T-helper 2 cell treated with Interferon-gamma antibody and Interleukin-4, amounts not matched to agents 5 μg/mL and 100 μg/mL, for 36 hours (primary cell): ENCODE data around the gene RUFY4.
"Not testable (repeated sequence)": the region's sequence is repeated elsewhere in the genome, so short reads cannot be mapped to it uniquely, and the experiment has no call there.

Source experiments
- DNase-seq: peaks from one replicate; pipeline ENCODE4 v3.0.0; 2021; ENCODE audit warnings: low spot score
- H3K27ac Mint-ChIP-seq: one replicate; pipeline ENCODE4 v1.8.0; 2021; ENCODE audit warnings: mild to moderate bottlenecking, mixed read lengths
- H3K27me3 Mint-ChIP-seq: one replicate; pipeline ENCODE4 v1.8.0; 2021; ENCODE audit warnings: low read depth, mixed read lengths
- H3K36me3 Mint-ChIP-seq: one replicate; pipeline ENCODE4 v1.8.0; 2021; ENCODE audit warnings: low read depth, mixed read lengths
- H3K4me1 Mint-ChIP-seq: one replicate; pipeline ENCODE4 v1.8.0; 2021; ENCODE audit warnings: low read depth, mixed read lengths
- H3K4me3 Mint-ChIP-seq: one replicate; pipeline ENCODE4 v1.8.0; 2022; ENCODE audit warnings: mild to moderate bottlenecking, moderate library complexity, mixed read lengths
- H3K9me3 Mint-ChIP-seq: one replicate; pipeline ENCODE4 v1.8.0; 2021; ENCODE audit warnings: mixed read lengths

Gene RUFY4

GRCh38 chr2:218027426-218028188 lies 41.4 kb upstream of the RUFY4 start:
- peaks cover 2% of the 10 kb centered on the region for H3K27me3 Mint-ChIP-seq
- no peak overlapping the region for H3K4me3 Mint-ChIP-seq
- H3K36me3 Mint-ChIP-seq, result no peaks in the 10 kb centered on the region
- H3K27ac Mint-ChIP-seq, result no peak overlapping the region
- no peak for DNase-seq
- H3K9me3 Mint-ChIP-seq, result no peaks in the 10 kb centered on the region
- no peaks in the 10 kb centered on the region for H3K4me1 Mint-ChIP-seq

- no peak overlapping the region for H3K4me3 Mint-ChIP-seq
- H3K36me3 Mint-ChIP-seq, result no peaks in the 10 kb centered on the region
- H3K27ac Mint-ChIP-seq, result no peak overlapping the region
- peaks cover 2% of the 10 kb centered on the region for H3K27me3 Mint-ChIP-seq
- no peaks in the 10 kb centered on the region for H3K4me1 Mint-ChIP-seq
- H3K9me3 Mint-ChIP-seq, result no peaks in the 10 kb centered on the region
- no peak for DNase-seq
Measured at GRCh38 chr2:218028189-218028495, 40.9 kb upstream of the RUFY4 start.

GRCh38 chr2:218028562-218029348 lies 40.3 kb upstream of the RUFY4 start:
- H3K36me3 Mint-ChIP-seq, result no peaks in the 10 kb centered on the region
- H3K4me1 Mint-ChIP-seq, result no peaks in the 10 kb centered on the region
- H3K27ac Mint-ChIP-seq, result no peak overlapping the region
- no peak overlapping the region for H3K4me3 Mint-ChIP-seq
- no peak for DNase-seq
- H3K9me3 Mint-ChIP-seq, result no peaks in the 10 kb centered on the region
- H3K27me3 Mint-ChIP-seq, result peaks cover 2% of the 10 kb centered on the region

- H3K27me3 Mint-ChIP-seq, result peaks cover 2% of the 10 kb centered on the region
- peaks cover 2% of the 10 kb centered on the region for H3K4me1 Mint-ChIP-seq
- H3K36me3 Mint-ChIP-seq, result no peaks in the 10 kb centered on the region
- no peak for DNase-seq
- H3K9me3 Mint-ChIP-seq, result no peaks in the 10 kb centered on the region
- no peak overlapping the region for H3K27ac Mint-ChIP-seq
- H3K4me3 Mint-ChIP-seq, result no peak overlapping the region
Measured at GRCh38 chr2:218029366-218030360, 39.4 kb upstream of the RUFY4 start.

GRCh38 chr2:218030409-218031195 lies 38.5 kb upstream of the RUFY4 start:
- Mint-ChIP-seq H3K9me3 (no peaks in the 10 kb centered on the region), H3K27me3 (peaks cover 2% of the 10 kb centered on the region), H3K4me3 (no peak overlapping the region), H3K36me3 (no peaks in the 10 kb centered on the region), H3K27ac (no peak overlapping the region), H3K4me1 (peaks cover 2% of the 10 kb centered on the region)
- no peak for DNase-seq

- H3K36me3 Mint-ChIP-seq, result no peaks in the 10 kb centered on the region
Measured at GRCh38 chr2:218031261-218031660, 37.8 kb upstream of the RUFY4 start.

GRCh38 chr2:218031771-218032257 lies 37.2 kb upstream of the RUFY4 start:
- H3K9me3 Mint-ChIP-seq, result no peaks in the 10 kb centered on the region
- H3K27ac Mint-ChIP-seq, result no peak overlapping the region
- H3K36me3 Mint-ChIP-seq, result no peaks in the 10 kb centered on the region
- peaks cover 2% of the 10 kb centered on the region for H3K27me3 Mint-ChIP-seq
- H3K4me1 Mint-ChIP-seq, result peaks cover 2% of the 10 kb centered on the region
- no peak for DNase-seq
- H3K4me3 Mint-ChIP-seq, result no peak overlapping the region

More at GRCh38 chr2:218031261-218031660, 37.8 kb upstream of the RUFY4 start:
- no peak for DNase-seq
- Mint-ChIP-seq H3K4me3 (no peak overlapping the region), H3K27me3 (peaks cover 2% of the 10 kb centered on the region), H3K27ac (no peak overlapping the region), H3K9me3 (no peaks in the 10 kb centered on the region), H3K4me1 (peaks cover 2% of the 10 kb centered on the region)

- H3K27ac Mint-ChIP-seq, result no peak overlapping the region
- H3K27me3 Mint-ChIP-seq, result peaks cover 5% of the 10 kb centered on the region
- H3K4me1 Mint-ChIP-seq, result peaks cover 2% of the 10 kb centered on the region
- DNase-seq, result no peak
- H3K9me3 Mint-ChIP-seq, result no peaks in the 10 kb centered on the region
- H3K4me3 Mint-ChIP-seq, result no peak overlapping the region
- no peaks in the 10 kb centered on the region for H3K36me3 Mint-ChIP-seq
Measured at GRCh38 chr2:218032336-218033171, 36.5 kb upstream of the RUFY4 start.

- H3K36me3 Mint-ChIP-seq, result no peaks in the 10 kb centered on the region
- no peak for DNase-seq
- H3K4me1 Mint-ChIP-seq, result peaks cover 2% of the 10 kb centered on the region
- H3K9me3 Mint-ChIP-seq, result no peaks in the 10 kb centered on the region
- no peak overlapping the region for H3K4me3 Mint-ChIP-seq
- H3K27me3 Mint-ChIP-seq, result peaks cover 7% of the 10 kb centered on the region
- no peak overlapping the region for H3K27ac Mint-ChIP-seq
Measured at GRCh38 chr2:218033208-218033589, 35.9 kb upstream of the RUFY4 start.

GRCh38 chr2:218033590-218034496 lies 35.2 kb upstream of the RUFY4 start:
- no peak for DNase-seq
- Mint-ChIP-seq H3K9me3 (no peaks in the 10 kb centered on the region), H3K27ac (peak overlapping the region; percentile 23), H3K4me1 (peaks cover 4% of the 10 kb centered on the region), H3K4me3 (peak overlapping the region; percentile 65), H3K36me3 (no peaks in the 10 kb centered on the region), H3K27me3 (peaks cover 11% of the 10 kb centered on the region)

GRCh38 chr2:218034497-218035213 lies 34.4 kb upstream of the RUFY4 start:
- Mint-ChIP-seq H3K27ac (peak overlapping the region; percentile 22), H3K4me3 (peak overlapping the region; percentile 65), H3K27me3 (peaks cover 17% of the 10 kb centered on the region)
- not testable (repeated sequence) for H3K9me3 Mint-ChIP-seq, H3K4me1 Mint-ChIP-seq, H3K36me3 Mint-ChIP-seq
- DNase-seq, result peak; percentile 57
